Vagina (tissue), 2 donors: Measurements from ENCODE around the gene MEDAG. TPM values are rescaled to one million over a fixed set of nuclear protein-coding genes. Genes with fewer than 3 reads are reported as not detected.

Experiments
- DNase-seq, 2 donors: peaks; one replicate each; pipeline ENCODE4 v3.0.0-alpha.2; 2017; ENCODE audit errors: extremely low spot score in 2 of 2
- H3K27ac ChIP-seq: fragments of 200-600 bp; sonication (generic); one replicate; pipeline ENCODE4 v1.5.1; 2019
- H3K27me3 ChIP-seq: fragments of 200-600 bp; sonication (generic); one replicate; pipeline ENCODE4 v1.5.1; 2019
- H3K36me3 ChIP-seq, 2 donors: fragments of 200-600 bp; sonication (generic); one replicate each; pipeline ENCODE4 v1.5.1; 2017 to 2019
- H3K4me1 ChIP-seq: fragments of 200-600 bp; sonication (generic); one replicate; pipeline ENCODE4 v1.5.1; 2019
- H3K4me3 ChIP-seq, 2 donors: fragments of 200-600 bp; sonication (generic); 1 replicate in 1 of 2; 2 replicates in 1 of 2; pipeline ENCODE4 v1.5.1; 2016 to 2019
- H3K9me3 ChIP-seq: fragments of 200-600 bp; sonication (generic); one replicate; pipeline ENCODE4 v1.5.1; 2019
- CTCF ChIP-seq, 3 experiments: fragments of 450-650 bp in 2 of 3; fragments of 200-600 bp in 1 of 3; sonication (generic) in 1 of 3; IDR thresholded peaks; one replicate each; pipeline ENCODE4 v1.5.1; 2017 to 2019; ENCODE audit warnings: antibody characterized with exemption in 3 of 3, mild to moderate bottlenecking in 2 of 3, moderate library complexity in 2 of 3
- POLR2A ChIP-seq, 2 donors: fragments of 450-650 bp; IDR thresholded peaks; one replicate each; pipeline ENCODE4 v1.6.1; 2017; ENCODE audit warnings: antibody characterized with exemption in 2 of 2, mild to moderate bottlenecking in 2 of 2, moderate library complexity in 2 of 2
- POLR2AphosphoS5 ChIP-seq, 2 donors: sonication (generic); formaldehyde crosslinking; IDR thresholded peaks; one replicate each; pipeline ENCODE4 v1.9.0; 2017; ENCODE audit warnings: antibody characterized with exemption in 2 of 2, mild to moderate bottlenecking in 2 of 2, low read depth in 1 of 2; ENCODE audit not compliant: insufficient read depth in 1 of 2
- intact Hi-C: fragments of 100-400 bp; cut with DNase I; formaldehyde crosslinking; loops from one replicate; pipeline ENCODE4 v1.15.1; 2023
- total RNA-seq: library from RNA; depleted of rRNA; stranded (reverse); fragments of >200 nt; gene quantifications from one replicate; pipeline ENCODE4 v1.2.3, GENCODE V29; 2016

The MEDAG gene
- total RNA-seq, 1 donor from 2014 or later: 46.4 TPM

GRCh38 chr13:30898070-30898469 is 8.0 kb upstream of the MEDAG start:
- no peaks in the 10 kb centered on the region for H3K9me3 ChIP-seq

GRCh38 chr13:30898678-30899241 is 7.3 kb upstream of the MEDAG start:
- Histone ChIP-seq H3K36me3 (no peaks in the 10 kb centered on the region), H3K27me3 (no peaks in the 10 kb centered on the region), H3K9me3 (no peaks in the 10 kb centered on the region), H3K27ac (peak overlapping the region; percentile 83), H3K4me1 (peaks cover 32% of the 10 kb centered on the region), H3K4me3 (no peak overlapping the region)
- peak; percentile 40 to 90 for TF ChIP-seq POLR2AphosphoS5 (IDR thresholded peaks at IDR 0.05; ENCODE audit: insufficient read depth in 1 of 2, low read depth in 1 of 2)
- no peak for TF ChIP-seq CTCF (IDR thresholded peaks at IDR 0.05)
- no peak for DNase-seq
- intact Hi-C loops: no loop called here

More at GRCh38 chr13:30898070-30898469, 8.0 kb upstream of the MEDAG start:
- H3K4me1 ChIP-seq: peaks cover 32% of the 10 kb centered on the region
- TF ChIP-seq POLR2AphosphoS5 (IDR thresholded peaks at IDR 0.05; ENCODE audit: insufficient read depth in 1 of 2, low read depth in 1 of 2) (no peak), POLR2A (IDR thresholded peaks at IDR 0.05) (no peak), CTCF (IDR thresholded peaks at IDR 0.05) (no peak)
- H3K27me3 ChIP-seq: no peaks in the 10 kb centered on the region
- no peaks in the 10 kb centered on the region for H3K36me3 ChIP-seq
- DNase-seq: no peak
- H3K4me3 ChIP-seq: no peak overlapping the region
- intact Hi-C loops: no loop called here
- H3K27ac ChIP-seq: peak overlapping the region; percentile 83

- no peak for TF ChIP-seq POLR2A (IDR thresholded peaks at IDR 0.05)
- TF ChIP-seq POLR2AphosphoS5 (IDR thresholded peaks at IDR 0.05; ENCODE audit: insufficient read depth in 1 of 2, low read depth in 1 of 2): no peak
- TF ChIP-seq CTCF (IDR thresholded peaks at IDR 0.05): no peak
These were observed 5.6 kb upstream of the MEDAG start for GRCh38 chr13:30900436-30900835.

GRCh38 chr13:30900952-30901749 is 4.9 kb upstream of the MEDAG start:
- no peak overlapping the region for H3K27ac ChIP-seq
- no peak overlapping the region for H3K4me3 ChIP-seq
- H3K9me3 ChIP-seq: no peaks in the 10 kb centered on the region
- TF ChIP-seq POLR2AphosphoS5 (IDR thresholded peaks at IDR 0.05; ENCODE audit: insufficient read depth in 1 of 2, low read depth in 1 of 2) (no peak), POLR2A (IDR thresholded peaks at IDR 0.05) (no peak), CTCF (IDR thresholded peaks at IDR 0.05) (no peak)
- H3K4me1 ChIP-seq: peaks cover 32% of the 10 kb centered on the region
- DNase-seq: no peak
- H3K36me3 ChIP-seq: no peaks in the 10 kb centered on the region
- intact Hi-C loops: loop anchor here (10.0 kb wide), 1 partner anchor 144 kb away; no protein-coding TSS in a partner anchor
- H3K27me3 ChIP-seq: no peaks in the 10 kb centered on the region

More at GRCh38 chr13:30900436-30900835, 5.6 kb upstream of the MEDAG start:
- Histone ChIP-seq H3K4me1 (peaks cover 28% of the 10 kb centered on the region), H3K4me3 (no peak overlapping the region), H3K36me3 (no peaks in the 10 kb centered on the region), H3K27me3 (no peaks in the 10 kb centered on the region), H3K27ac (peak overlapping the region; percentile 83), H3K9me3 (no peaks in the 10 kb centered on the region)
- no peak for DNase-seq
- intact Hi-C loops: loop anchor here (10.0 kb wide), 1 partner anchor 144 kb away; no protein-coding TSS in a partner anchor

- no peaks in the 10 kb centered on the region for H3K36me3 ChIP-seq
- H3K27ac ChIP-seq: no peak overlapping the region
- H3K4me3 ChIP-seq: no peak overlapping the region
- intact Hi-C loops: loop anchor here (10.0 kb wide), 1 partner anchor 141 kb away; no protein-coding TSS in a partner anchor
- H3K27me3 ChIP-seq: no peaks in the 10 kb centered on the region
- DNase-seq: no peak
- H3K4me1 ChIP-seq: peaks cover 42% of the 10 kb centered on the region
- H3K9me3 ChIP-seq: no peaks in the 10 kb centered on the region
- TF ChIP-seq POLR2A (IDR thresholded peaks at IDR 0.05) (no peak), POLR2AphosphoS5 (IDR thresholded peaks at IDR 0.05; ENCODE audit: insufficient read depth in 1 of 2, low read depth in 1 of 2) (no peak), CTCF (IDR thresholded peaks at IDR 0.05) (no peak)
These were observed 2.0 kb upstream of the MEDAG start for GRCh38 chr13:30904043-30904442.
